Upper lobe of left lung (tissue), 4 donors: ENCODE results near the gene SLC6A6.

Experiments
- EP300 ChIP-seq, 4 donors: sonication (generic); formaldehyde crosslinking; IDR thresholded peaks; one replicate each; pipeline ENCODE4 v1.5.1; 2017; ENCODE audit warnings: antibody characterized with exemption in 4 of 4, control low read depth in 2 of 4
- POLR2A ChIP-seq, 4 donors: fragments of 450-650 bp; IDR thresholded peaks; one replicate each; pipeline ENCODE4 v1.5.1; 2016 to 2017; ENCODE audit warnings: antibody characterized with exemption in 4 of 4, mild to moderate bottlenecking in 2 of 4

- TF ChIP-seq EP300 (IDR thresholded peaks at IDR 0.05) (no peak), POLR2A (IDR thresholded peaks at IDR 0.05) (no peak)
Measured at GRCh38 chr3:14470461-14470860, 68.1 kb downstream of the SLC6A6 start.
